AG10803 (cell line): Measurements from ENCODE around the gene GALNT9.
A peak's percentile ranks its signal among the peaks of the same experiment; 100 is the strongest.

Experiments used
- DNase-seq: peaks from one replicate; pipeline ENCODE4 v3.0.0; 2010; ENCODE audit warnings: low read depth
- H3K4me3 ChIP-seq: 2 replicates; pipeline ENCODE4 v1.5.1; 2011; ENCODE audit warnings: mild to moderate bottlenecking, low read length, control low read depth
- TF ChIP-seq, protein P1 (sequence below): conservative IDR thresholded peaks from 2 replicates; pipeline ENCODE4 v1.5.1; 2011; ENCODE audit warnings: mild to moderate bottlenecking, low read length, control low read depth, inconsistent platforms

The GALNT9 gene

DNA sequence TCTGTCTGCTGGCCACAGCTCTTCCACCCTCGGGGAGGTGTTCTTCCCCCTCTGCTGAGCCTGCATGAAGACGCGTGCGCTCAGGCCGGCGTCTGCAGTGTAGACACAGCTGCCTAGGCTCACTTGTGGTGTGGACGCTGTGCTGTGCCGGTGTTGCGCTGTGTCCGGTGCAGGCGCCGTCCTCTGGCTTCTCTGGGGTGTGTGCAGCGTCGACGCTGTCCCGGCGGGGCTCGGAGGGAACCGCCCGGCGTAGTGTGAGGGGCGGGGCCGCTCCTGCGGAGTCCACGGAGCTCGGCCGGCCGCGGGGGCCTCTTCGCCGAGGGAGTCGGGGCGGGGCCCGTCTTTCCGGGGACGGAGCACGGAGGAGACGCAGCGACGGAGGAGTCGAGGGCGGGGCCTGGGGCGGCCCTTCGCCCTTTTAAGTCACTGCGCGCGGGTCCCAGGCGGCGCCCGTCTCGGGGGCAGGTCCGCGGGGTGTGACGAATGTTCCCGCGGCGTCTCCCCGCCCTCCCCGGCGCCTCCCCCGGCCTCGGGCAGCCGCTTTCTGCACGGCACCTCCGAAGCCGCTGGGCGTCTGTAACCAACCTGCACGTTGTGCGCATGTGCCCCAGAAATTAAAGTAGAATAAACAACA is 139.9 kb downstream of the GALNT9 start:
- peak overlapping the region; percentile 65 for H3K4me3 ChIP-seq
- TF ChIP-seq, protein P1, sequence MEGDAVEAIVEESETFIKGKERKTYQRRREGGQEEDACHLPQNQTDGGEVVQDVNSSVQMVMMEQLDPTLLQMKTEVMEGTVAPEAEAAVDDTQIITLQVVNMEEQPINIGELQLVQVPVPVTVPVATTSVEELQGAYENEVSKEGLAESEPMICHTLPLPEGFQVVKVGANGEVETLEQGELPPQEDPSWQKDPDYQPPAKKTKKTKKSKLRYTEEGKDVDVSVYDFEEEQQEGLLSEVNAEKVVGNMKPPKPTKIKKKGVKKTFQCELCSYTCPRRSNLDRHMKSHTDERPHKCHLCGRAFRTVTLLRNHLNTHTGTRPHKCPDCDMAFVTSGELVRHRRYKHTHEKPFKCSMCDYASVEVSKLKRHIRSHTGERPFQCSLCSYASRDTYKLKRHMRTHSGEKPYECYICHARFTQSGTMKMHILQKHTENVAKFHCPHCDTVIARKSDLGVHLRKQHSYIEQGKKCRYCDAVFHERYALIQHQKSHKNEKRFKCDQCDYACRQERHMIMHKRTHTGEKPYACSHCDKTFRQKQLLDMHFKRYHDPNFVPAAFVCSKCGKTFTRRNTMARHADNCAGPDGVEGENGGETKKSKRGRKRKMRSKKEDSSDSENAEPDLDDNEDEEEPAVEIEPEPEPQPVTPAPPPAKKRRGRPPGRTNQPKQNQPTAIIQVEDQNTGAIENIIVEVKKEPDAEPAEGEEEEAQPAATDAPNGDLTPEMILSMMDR, result no peak
- peak; percentile 85 for DNase-seq

DNA sequence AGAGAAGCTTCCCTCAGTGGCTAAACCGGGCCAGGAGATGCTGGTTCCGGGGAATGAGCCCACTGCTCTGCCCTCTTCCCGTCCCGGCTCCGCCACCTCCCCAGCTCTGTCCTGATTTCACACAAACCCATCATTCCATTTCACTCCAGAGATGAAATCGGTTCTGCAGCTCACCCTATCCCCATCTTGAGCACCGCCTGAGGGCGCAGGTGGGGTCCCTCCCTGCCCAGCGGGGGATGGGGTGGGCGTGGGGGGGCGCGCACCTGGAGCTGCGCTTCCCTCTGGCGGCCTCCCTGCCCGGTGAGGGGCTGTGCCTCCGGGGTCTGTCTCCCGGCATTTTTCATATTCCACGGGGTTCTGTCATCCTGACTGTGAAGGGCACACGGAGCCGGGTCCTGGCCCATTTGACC is 140.5 kb downstream of the GALNT9 start:
- no peak for DNase-seq
- TF ChIP-seq, protein P1, result no peak
- H3K4me3 ChIP-seq, result peak overlapping the region; percentile 65

DNA sequence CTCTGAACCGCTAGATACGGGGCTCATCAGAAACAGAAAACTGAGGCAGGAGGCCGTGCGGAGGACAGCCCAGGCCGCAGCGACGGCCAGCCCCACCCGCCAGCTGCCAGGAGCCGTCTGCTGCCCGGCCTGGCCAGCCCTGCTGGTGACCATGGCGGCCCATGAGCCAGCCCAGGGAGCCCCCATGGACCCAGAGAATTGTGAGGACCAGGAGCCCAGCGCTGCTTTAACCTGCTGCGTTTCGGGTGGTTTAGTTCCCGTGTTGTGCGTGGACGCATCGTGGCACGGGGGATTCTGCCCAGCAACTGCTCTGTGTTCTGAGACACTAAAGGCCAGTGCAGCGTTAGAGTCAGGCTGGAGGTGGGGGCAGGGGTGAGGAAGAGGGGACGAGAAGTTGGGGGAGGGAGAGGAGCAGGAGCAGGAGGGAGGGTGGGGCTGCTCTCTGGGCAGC is 140.9 kb downstream of the GALNT9 start:
- no peak for DNase-seq
- no peak overlapping the region for H3K4me3 ChIP-seq
- TF ChIP-seq, protein P1, result no peak

DNA sequence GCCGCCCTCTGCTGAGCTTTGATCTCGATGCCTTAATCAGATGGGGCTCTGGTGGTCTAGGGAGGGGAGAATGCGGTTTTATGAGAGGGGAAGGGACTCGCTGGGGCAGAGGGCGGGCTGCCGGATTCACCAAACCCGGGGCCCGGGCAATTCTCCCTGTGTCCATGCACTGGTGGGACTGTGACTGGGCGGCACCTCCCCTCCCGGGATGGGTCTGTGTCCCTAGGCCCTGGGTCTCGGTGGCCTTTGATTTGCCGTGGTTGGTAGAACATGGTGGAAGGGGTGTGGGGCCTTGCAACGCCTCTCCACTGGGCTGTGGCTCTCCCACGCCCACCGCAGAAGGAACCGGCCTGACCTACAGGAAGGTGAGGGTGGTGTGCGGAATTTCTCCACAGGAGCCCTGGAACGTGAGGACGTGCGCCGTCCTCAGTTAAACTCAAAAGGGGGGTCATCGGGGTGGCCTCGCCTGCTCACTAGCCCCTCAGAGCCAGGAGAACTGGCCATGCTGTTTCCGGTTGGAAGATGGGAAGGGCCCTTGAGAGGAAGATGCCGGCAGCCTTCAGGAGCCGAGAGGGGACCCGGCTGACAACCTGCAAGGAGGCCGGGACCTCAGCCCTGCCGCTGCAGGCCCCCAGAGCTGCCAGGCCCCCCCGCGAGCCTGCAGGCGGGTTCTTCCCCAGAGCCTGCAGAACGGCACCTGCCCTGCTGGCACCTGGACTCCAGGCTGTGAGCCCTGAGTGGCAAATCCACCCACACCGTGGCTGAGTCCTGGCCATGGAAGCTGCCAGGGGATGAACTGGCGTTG is 141.5 kb downstream of the GALNT9 start:
- TF ChIP-seq, protein P1, result no peak

DNA sequence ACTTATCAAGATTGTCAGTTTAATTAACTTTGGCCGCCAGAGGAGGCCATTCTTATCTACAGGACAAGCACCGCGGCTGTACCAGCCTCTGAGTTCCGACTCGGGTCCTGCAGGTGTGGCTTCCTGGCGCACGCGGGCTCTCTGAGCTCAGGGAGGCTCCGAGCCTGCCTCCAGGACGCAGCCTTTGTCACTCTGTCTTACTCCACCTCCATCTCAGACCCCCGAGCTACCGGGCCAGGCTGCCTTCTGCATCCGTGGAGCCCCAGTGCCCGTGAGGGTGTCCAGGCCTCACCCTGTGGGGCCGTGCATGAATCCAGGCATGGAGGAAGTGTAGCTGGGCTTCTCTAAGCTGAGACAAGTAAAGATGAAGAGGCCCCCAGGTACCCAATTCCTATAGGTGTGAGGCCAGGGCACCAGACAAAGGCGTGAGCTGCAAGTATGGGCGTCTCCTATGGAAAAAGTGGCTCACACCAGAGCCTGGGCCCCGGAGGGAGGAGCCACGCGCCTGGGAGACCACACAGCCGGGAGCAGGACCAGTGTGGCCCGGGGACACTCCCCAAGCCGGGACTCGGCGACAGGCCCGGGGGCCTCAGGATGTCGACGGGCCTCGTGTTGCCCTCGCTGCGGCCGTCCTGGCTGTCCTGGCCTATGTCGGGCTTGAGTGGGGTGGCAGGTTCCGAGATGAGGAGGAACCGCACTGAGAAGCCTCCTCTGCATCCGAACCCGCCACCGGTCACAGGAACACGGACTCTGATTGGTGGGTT is 142.3 kb downstream of the GALNT9 start:
- TF ChIP-seq, protein P1, result no peak
- no peak overlapping the region for H3K4me3 ChIP-seq
- DNase-seq, result no peak

More for the DNA sequence above, 141.5 kb downstream of the GALNT9 start:
- DNase-seq, result no peak
- H3K4me3 ChIP-seq, result no peak overlapping the region

DNA sequence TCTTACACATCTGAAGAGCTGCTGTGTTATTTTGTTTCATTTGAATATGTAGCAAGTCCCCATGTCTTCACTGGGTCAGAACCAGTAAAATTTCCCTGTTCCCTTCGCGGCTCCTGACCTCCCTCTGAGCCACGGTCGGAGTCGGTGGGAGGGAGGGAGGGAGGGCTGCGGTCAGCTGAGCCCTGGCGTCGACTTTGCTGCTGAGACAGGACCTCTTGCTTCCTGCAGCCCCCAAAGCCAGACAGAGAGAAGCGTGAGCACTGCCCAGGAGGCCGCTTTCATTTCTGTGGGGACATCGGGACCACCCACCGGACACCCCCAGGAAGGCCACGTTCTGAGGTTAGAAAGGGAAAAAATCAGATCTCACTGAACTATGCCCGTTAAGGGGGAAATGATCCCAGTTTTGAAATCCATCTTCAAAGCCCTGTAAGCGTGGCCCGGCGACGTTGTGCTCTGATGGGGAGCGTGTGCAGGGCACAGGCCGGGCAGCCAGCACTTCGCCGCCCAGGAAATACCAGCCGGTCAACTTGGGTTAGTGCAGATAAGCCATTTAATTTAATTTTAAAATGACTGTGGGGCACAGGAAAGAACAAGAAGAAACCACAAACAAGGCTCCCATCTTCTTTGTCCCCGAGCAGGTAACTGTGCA is 143.1 kb downstream of the GALNT9 start:
- TF ChIP-seq, protein P1, result no peak
- DNase-seq, result no peak
- H3K4me3 ChIP-seq, result no peak overlapping the region
